Stomach (tissue), 4 donors: ENCODE measurements around the gene USP40.

Experiments
- EP300 ChIP-seq: sonication (generic); formaldehyde crosslinking; IDR thresholded peaks from one replicate; pipeline ENCODE4 v1.6.1; 2017; ENCODE audit warnings: antibody characterized with exemption
- TF ChIP-seq, protein P1 (sequence below), 7 experiments: fragments of 450-650 bp in 4 of 7; fragments of 200-600 bp in 3 of 7; sonication (generic) in 3 of 7; IDR thresholded peaks; one replicate each; pipeline ENCODE4 v1.5.1; 2016 to 2019; ENCODE audit warnings: antibody characterized with exemption in 7 of 7, control low read depth in 2 of 7, mild to moderate bottlenecking in 1 of 7

DNA sequence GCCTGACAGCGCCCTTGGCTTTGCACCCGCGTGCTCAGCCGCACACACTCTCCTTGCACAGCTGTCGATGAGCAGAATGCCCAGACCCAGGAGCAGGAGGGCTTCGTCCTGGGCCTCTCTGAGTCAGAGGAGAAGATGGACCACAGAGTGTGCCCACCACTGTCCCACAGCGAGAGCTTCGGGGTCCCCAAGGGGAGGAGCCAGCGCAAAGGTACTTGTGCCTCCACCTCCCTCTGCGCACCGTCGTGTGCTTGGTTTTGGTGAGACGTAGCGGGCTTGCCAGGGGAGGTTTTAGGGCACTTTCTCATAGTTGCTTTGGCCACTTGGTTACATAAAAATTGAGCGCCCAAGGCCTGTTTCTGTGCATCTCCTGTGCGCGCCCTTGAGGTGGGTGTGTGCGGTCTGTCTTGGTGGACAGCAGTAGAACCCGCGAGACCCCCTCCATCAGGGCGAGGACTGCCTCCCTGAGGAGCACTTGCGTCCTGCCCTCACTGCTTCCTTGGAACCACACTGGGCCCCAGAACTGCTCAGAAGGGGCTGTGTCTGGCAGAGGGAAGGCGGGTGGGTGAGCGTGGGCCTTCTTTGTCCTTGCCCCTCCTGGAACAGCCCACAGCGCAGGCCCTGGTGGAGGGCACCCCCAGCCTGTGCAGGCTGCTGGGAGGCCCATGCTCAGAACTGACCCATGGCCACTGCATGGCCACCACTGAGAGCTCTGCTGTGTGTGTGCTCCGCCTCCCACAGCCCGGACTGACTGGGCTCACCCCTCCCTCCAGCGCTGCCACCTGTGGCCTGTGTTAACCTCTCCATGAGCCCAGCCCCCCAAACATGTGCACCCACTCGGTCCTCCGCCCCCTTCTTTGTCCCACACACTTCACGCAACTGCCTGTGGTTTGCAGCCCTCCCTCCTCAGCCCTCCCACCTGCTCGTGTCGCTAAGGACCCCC is 116.4 kb downstream of the USP40 start:
- TF ChIP-seq, protein P1, sequence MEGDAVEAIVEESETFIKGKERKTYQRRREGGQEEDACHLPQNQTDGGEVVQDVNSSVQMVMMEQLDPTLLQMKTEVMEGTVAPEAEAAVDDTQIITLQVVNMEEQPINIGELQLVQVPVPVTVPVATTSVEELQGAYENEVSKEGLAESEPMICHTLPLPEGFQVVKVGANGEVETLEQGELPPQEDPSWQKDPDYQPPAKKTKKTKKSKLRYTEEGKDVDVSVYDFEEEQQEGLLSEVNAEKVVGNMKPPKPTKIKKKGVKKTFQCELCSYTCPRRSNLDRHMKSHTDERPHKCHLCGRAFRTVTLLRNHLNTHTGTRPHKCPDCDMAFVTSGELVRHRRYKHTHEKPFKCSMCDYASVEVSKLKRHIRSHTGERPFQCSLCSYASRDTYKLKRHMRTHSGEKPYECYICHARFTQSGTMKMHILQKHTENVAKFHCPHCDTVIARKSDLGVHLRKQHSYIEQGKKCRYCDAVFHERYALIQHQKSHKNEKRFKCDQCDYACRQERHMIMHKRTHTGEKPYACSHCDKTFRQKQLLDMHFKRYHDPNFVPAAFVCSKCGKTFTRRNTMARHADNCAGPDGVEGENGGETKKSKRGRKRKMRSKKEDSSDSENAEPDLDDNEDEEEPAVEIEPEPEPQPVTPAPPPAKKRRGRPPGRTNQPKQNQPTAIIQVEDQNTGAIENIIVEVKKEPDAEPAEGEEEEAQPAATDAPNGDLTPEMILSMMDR (IDR thresholded peaks at IDR 0.05), result no peak
- TF ChIP-seq EP300, result no peak
